Neural cell (in vitro differentiated cells): ENCODE measurements around the gene TMEM125. TPM values are rescaled to one million over a fixed set of nuclear protein-coding genes. Genes with fewer than 3 reads are reported as not detected.

Experiments
- H2AFZ ChIP-seq: fragments of 200-600, 300-800 bp; sonication (generic), shearing (Covaris generic); 2 replicates; pipeline ENCODE4 v1.6.0; 2014; ENCODE audit warnings: low read depth, mild to moderate bottlenecking, antibody characterized with exemption, low read length, moderate library complexity
- H3F3A ChIP-seq: fragments of 200-600 bp; shearing (Covaris generic); 2 replicates; pipeline ENCODE4 v1.6.1; 2016; ENCODE audit warnings: mild to moderate bottlenecking, moderate library complexity, mixed read lengths, antibody characterized with exemption, low read length; ENCODE audit not compliant: insufficient read depth, poor library complexity, severe bottlenecking
- H3K27ac ChIP-seq: fragments of 200-600, 300-800 bp; sonication (generic), shearing (Covaris generic); 2 replicates; pipeline ENCODE4 v1.5.1; 2014; ENCODE audit warnings: mild to moderate bottlenecking, low read length, moderate library complexity
- H3K27me3 ChIP-seq: fragments of 300-800, 200-600 bp; sonication (generic), shearing (Covaris generic); 2 replicates; pipeline ENCODE4 v1.6.0; 2014; ENCODE audit warnings: mild to moderate bottlenecking, low read depth, low read length, moderate library complexity; ENCODE audit not compliant: insufficient read depth
- H3K36me3 ChIP-seq: fragments of 300-800, 200-600 bp; sonication (generic), shearing (Covaris generic); 2 replicates; pipeline ENCODE4 v1.5.1; 2014; ENCODE audit warnings: mild to moderate bottlenecking, antibody characterized with exemption, low read length, moderate library complexity; ENCODE audit not compliant: insufficient read depth
- H3K4me2 ChIP-seq: fragments of 300-800, 200-600 bp; sonication (generic), shearing (Covaris generic); 2 replicates; pipeline ENCODE4 v1.6.0; 2014; ENCODE audit warnings: mild to moderate bottlenecking, low read length
- H3K4me3 ChIP-seq: fragments of 300-800, 200-600 bp; sonication (generic), shearing (Covaris generic); 2 replicates; pipeline ENCODE4 v1.5.1; 2014; ENCODE audit warnings: mild to moderate bottlenecking, low read length, moderate library complexity
- H3K79me2 ChIP-seq: fragments of 200-600 bp; shearing (Covaris generic); replicated peaks from 2 replicates; pipeline ENCODE4 v1.6.0; 2014; ENCODE audit warnings: mild to moderate bottlenecking, low read length, moderate library complexity; ENCODE audit not compliant: insufficient read depth
- H3K9ac ChIP-seq: fragments of 300-800, 200-600 bp; sonication (generic), shearing (Covaris generic); 2 replicates; pipeline ENCODE4 v1.6.1; 2016; ENCODE audit warnings: mild to moderate bottlenecking, low read length, mixed read lengths
- H3K9me2 ChIP-seq: fragments of 200-600 bp; shearing (Covaris generic); 2 replicates; pipeline ENCODE4 v1.6.1; 2016; ENCODE audit warnings: mild to moderate bottlenecking, low read length, mixed read lengths; ENCODE audit not compliant: insufficient read depth
- H3K9me3 ChIP-seq: fragments of 200-600, 300-800 bp; sonication (generic), shearing (Covaris generic); 2 replicates; pipeline ENCODE4 v1.6.1; 2016; ENCODE audit warnings: mild to moderate bottlenecking, mixed run types, low read length, moderate library complexity, mixed read lengths
- H4K20me1 ChIP-seq: fragments of 200-600 bp; shearing (Covaris generic); 2 replicates; pipeline ENCODE4 v1.6.1; 2016; ENCODE audit warnings: mild to moderate bottlenecking, mixed run types; ENCODE audit not compliant: insufficient read depth
- EP300 ChIP-seq: fragments of 450-650 bp; conservative IDR thresholded peaks from 2 replicates; pipeline ENCODE4 v1.6.1; 2014; ENCODE audit warnings: antibody characterized with exemption, mild to moderate bottlenecking, moderate library complexity; ENCODE audit not compliant: poor library complexity, severe bottlenecking
- EZH2 ChIP-seq: fragments of 200-600, 300-800 bp; shearing (Covaris generic), sonication (generic); IDR thresholded peaks from 2 replicates; pipeline ENCODE4 v1.6.1; 2014; ENCODE audit warnings: antibody characterized with exemption, low read length, borderline replicate concordance, mild to moderate bottlenecking; ENCODE audit not compliant: insufficient read depth, poor library complexity, severe bottlenecking
- MXI1 ChIP-seq: fragments of 450-650 bp; conservative IDR thresholded peaks from 2 replicates; pipeline ENCODE4 v1.6.1; 2014; ENCODE audit warnings: antibody characterized with exemption, mild to moderate bottlenecking; ENCODE audit not compliant: poor library complexity, severe bottlenecking
- POLR2AphosphoS5 ChIP-seq: IDR thresholded peaks from 2 replicates; pipeline ENCODE4 v1.6.1; 2012
- RAD21 ChIP-seq: fragments of 450-650 bp; conservative IDR thresholded peaks from 2 replicates; pipeline ENCODE4 v1.6.1; 2014; ENCODE audit warnings: antibody characterized with exemption, mild to moderate bottlenecking, moderate library complexity
- REST ChIP-seq: IDR thresholded peaks from 2 replicates; pipeline ENCODE4 v1.6.1; 2012; ENCODE audit warnings: borderline replicate concordance
- SMC3 ChIP-seq: fragments of 450-650 bp; conservative IDR thresholded peaks from 2 replicates; pipeline ENCODE4 v1.6.1; 2014; ENCODE audit warnings: antibody characterized with exemption, mild to moderate bottlenecking, moderate library complexity; ENCODE audit not compliant: poor library complexity
- TAF1 ChIP-seq: IDR thresholded peaks from 2 replicates; pipeline ENCODE4 v1.6.1; 2012; ENCODE audit warnings: low read depth
- polyA plus RNA-seq: library from polyadenylated mRNA; depleted of rRNA; stranded (reverse); fragments of >200 nt; gene quantifications from 2 replicates; pipeline ENCODE4 v1.2.3, GENCODE V29; 2014
- TF ChIP-seq, protein P1 (sequence below): fragments of 450-650 bp; IDR thresholded peaks from 2 replicates; pipeline ENCODE4 v1.5.1; 2014; ENCODE audit warnings: antibody characterized with exemption, mild to moderate bottlenecking, moderate library complexity; ENCODE audit not compliant: poor library complexity, severe bottlenecking

Gene TMEM125
- polyA plus RNA-seq, 1 donor from 2014 or later = not detected

GRCh38 chr1:43292679-43293078 is 22.9 kb downstream of the TMEM125 start:
- Histone ChIP-seq H3K27ac (no peak overlapping the region), H3K9ac (no peak overlapping the region), H2AFZ (no peak overlapping the region), H3K79me2 (no peaks in the 10 kb centered on the region), H4K20me1 (no peaks in the 10 kb centered on the region), H3F3A (no peaks in the 10 kb centered on the region), H3K4me3 (no peak overlapping the region), H3K9me2 (no peaks in the 10 kb centered on the region), H3K27me3 (no peaks in the 10 kb centered on the region), H3K9me3 (no peaks in the 10 kb centered on the region), H3K4me2 (no peak overlapping the region), H3K36me3 (no peaks in the 10 kb centered on the region)
- no peak for TF ChIP-seq REST
- TF ChIP-seq TAF1 = no peak
- TF ChIP-seq SMC3 = no peak
- no peak for TF ChIP-seq EP300
- TF ChIP-seq, protein P1, sequence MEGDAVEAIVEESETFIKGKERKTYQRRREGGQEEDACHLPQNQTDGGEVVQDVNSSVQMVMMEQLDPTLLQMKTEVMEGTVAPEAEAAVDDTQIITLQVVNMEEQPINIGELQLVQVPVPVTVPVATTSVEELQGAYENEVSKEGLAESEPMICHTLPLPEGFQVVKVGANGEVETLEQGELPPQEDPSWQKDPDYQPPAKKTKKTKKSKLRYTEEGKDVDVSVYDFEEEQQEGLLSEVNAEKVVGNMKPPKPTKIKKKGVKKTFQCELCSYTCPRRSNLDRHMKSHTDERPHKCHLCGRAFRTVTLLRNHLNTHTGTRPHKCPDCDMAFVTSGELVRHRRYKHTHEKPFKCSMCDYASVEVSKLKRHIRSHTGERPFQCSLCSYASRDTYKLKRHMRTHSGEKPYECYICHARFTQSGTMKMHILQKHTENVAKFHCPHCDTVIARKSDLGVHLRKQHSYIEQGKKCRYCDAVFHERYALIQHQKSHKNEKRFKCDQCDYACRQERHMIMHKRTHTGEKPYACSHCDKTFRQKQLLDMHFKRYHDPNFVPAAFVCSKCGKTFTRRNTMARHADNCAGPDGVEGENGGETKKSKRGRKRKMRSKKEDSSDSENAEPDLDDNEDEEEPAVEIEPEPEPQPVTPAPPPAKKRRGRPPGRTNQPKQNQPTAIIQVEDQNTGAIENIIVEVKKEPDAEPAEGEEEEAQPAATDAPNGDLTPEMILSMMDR = no peak

DNA sequence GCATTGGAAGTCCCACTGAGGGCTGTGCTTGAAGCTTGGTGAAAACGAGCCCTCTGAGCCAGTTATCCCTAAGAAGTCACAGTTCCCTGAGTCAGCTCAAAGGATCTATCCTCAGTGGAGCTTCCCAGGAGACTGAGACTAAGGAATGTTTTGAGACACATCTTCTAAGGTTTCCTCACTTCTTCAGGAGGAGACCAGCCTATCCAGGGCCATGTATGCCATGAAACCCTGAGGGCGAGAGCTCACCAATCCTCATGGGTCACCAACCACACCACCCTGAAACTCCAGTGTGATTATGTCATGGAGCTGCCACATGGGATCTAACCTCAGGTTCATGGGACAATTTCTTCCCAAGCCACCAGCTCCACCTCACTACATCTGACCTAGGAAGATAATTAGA is 23.4 kb downstream of the TMEM125 start:
- Histone ChIP-seq H2AFZ (no peak overlapping the region), H3K9ac (no peak overlapping the region), H3K4me3 (no peak overlapping the region), H3K36me3 (no peaks in the 10 kb centered on the region), H3K27ac (no peak overlapping the region), H4K20me1 (no peaks in the 10 kb centered on the region), H3K79me2 (no peaks in the 10 kb centered on the region), H3K27me3 (no peaks in the 10 kb centered on the region), H3K4me2 (no peak overlapping the region), H3F3A (no peaks in the 10 kb centered on the region), H3K9me2 (no peaks in the 10 kb centered on the region), H3K9me3 (no peaks in the 10 kb centered on the region)
- TF ChIP-seq RAD21 (no peak), TAF1 (no peak), EZH2 (no peak), REST (no peak), EP300 (no peak), MXI1 (no peak), SMC3 (no peak), POLR2AphosphoS5 (no peak)
- TF ChIP-seq, protein P1 = no peak
